ENCODE data around the gene ARHGAP26. TPM values are rescaled to one million over a fixed set of nuclear protein-coding genes. Genes with fewer than 3 reads are reported as not detected.

ARHGAP26 gene
- total and polyA plus RNA-seq, 7 donors, result 2.5 to 28.7 (median 12.0) TPM

GRCh38 chr5:142735323-142736246, 34.6 kb upstream of the ARHGAP26 start:
- TF ChIP-seq, protein P1, sequence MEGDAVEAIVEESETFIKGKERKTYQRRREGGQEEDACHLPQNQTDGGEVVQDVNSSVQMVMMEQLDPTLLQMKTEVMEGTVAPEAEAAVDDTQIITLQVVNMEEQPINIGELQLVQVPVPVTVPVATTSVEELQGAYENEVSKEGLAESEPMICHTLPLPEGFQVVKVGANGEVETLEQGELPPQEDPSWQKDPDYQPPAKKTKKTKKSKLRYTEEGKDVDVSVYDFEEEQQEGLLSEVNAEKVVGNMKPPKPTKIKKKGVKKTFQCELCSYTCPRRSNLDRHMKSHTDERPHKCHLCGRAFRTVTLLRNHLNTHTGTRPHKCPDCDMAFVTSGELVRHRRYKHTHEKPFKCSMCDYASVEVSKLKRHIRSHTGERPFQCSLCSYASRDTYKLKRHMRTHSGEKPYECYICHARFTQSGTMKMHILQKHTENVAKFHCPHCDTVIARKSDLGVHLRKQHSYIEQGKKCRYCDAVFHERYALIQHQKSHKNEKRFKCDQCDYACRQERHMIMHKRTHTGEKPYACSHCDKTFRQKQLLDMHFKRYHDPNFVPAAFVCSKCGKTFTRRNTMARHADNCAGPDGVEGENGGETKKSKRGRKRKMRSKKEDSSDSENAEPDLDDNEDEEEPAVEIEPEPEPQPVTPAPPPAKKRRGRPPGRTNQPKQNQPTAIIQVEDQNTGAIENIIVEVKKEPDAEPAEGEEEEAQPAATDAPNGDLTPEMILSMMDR (IDR thresholded peaks at IDR 0.05), result no peak
- no peak for DNase-seq
- Histone ChIP-seq H3K27ac (no peak overlapping the region), H3K36me3 (ENCODE audit: insufficient read depth in 1 of 2, low read depth in 1 of 2) (no peaks in the 10 kb centered on the region), H3K4me1 (peaks cover 2% of the 10 kb centered on the region), H3K4me3 (no peak overlapping the region), H3K27me3 (ENCODE audit: insufficient read depth in 3 of 3, low read length in 2 of 3) (no peaks in the 10 kb centered on the region), H3K9me3 (no peaks in the 10 kb centered on the region)
- WGBS, 3 donors, result 55 to 63% (median 62%) methylated on average over 8 of the region's 8 CpGs
- no peak for ATAC-seq
- intact Hi-C loops (cut with DNase I), result no loop called here

DNA sequence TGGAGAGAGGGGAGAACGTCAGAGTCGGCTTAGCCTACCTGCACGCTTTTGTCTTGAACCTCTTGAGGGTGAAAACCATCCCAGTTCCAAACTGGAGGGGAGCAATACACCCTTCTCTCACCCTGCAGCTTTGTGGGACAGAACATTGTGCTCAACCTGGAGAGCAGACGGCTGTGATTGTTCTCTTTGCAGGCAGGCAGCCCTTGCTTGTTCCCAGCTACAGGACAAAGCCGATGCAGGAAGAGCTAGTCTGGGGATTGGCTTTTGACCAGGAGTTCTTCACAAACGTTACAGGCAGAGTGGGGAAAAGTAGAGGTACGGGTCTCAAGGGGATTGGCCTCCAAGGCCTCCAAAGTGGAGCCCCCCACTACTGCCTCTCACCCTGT, 33.9 kb upstream of the ARHGAP26 start:
- WGBS, 3 donors, result 61 to 71% (median 68%) methylated on average over 7 of the region's 7 CpGs
- intact Hi-C loops (cut with DNase I), result no loop called here
- no peaks in the 10 kb centered on the region for H3K9me3 ChIP-seq
- no peaks in the 10 kb centered on the region for H3K27me3 ChIP-seq (ENCODE audit: insufficient read depth in 3 of 3, low read length in 2 of 3)
- H3K4me3 ChIP-seq, result no peak overlapping the region
- peaks cover 2% of the 10 kb centered on the region for H3K4me1 ChIP-seq
- no peak overlapping the region for H3K27ac ChIP-seq
- DNase-seq (no peak), ATAC-seq (no peak)
- H3K36me3 ChIP-seq (ENCODE audit: insufficient read depth in 1 of 2, low read depth in 1 of 2), result no peaks in the 10 kb centered on the region
- TF ChIP-seq, protein P1 (IDR thresholded peaks at IDR 0.05), result no peak

DNA sequence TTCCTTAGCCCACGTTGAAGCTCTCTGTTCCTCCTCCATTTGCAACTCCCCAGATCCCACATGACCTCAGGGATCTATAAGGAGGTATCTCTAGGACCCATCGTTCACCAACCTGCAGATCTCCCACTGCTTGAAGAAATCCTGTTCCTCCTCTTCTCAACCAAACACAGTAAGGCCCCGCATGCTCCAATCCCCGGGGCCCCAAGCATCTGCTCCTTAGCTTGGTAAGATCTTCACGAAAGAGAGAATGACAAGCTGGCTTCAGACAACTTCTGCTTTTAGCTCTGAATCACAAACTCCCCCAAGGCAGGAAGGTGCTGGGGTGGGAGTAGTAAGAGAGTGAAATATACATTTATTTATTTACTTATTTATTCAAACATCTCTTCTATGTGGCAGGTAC, 33.0 kb upstream of the ARHGAP26 start:
- 73 to 75% (median 75%) methylated on average over 5 of the region's 5 CpGs for WGBS, 3 donors
- TF ChIP-seq, protein P1 (IDR thresholded peaks at IDR 0.05), result no peak
- H3K9me3 ChIP-seq, result no peaks in the 10 kb centered on the region
- H3K4me1 ChIP-seq, result peaks cover 2% of the 10 kb centered on the region
- DNase-seq, result no peak
- no peaks in the 10 kb centered on the region for H3K36me3 ChIP-seq (ENCODE audit: insufficient read depth in 1 of 2, low read depth in 1 of 2)
- H3K27ac ChIP-seq, result no peak overlapping the region
- no peaks in the 10 kb centered on the region for H3K27me3 ChIP-seq (ENCODE audit: insufficient read depth in 3 of 3, low read length in 2 of 3)
- H3K4me3 ChIP-seq, result no peak overlapping the region
- ATAC-seq, result no peak
- intact Hi-C loops (cut with DNase I), result no loop called here

- ATAC-seq (peak in 1 of 4 donors; percentile 54), DNase-seq (no peak)
- intact Hi-C loops (cut with DNase I), result no loop called here
- no peak overlapping the region for H3K27ac ChIP-seq
- no peaks in the 10 kb centered on the region for H3K36me3 ChIP-seq (ENCODE audit: insufficient read depth in 1 of 2, low read depth in 1 of 2)
- no peaks in the 10 kb centered on the region for H3K9me3 ChIP-seq
- 54 to 75% (median 67%) methylated on average over 6 of the region's 6 CpGs for WGBS, 3 donors
- TF ChIP-seq, protein P1 (IDR thresholded peaks at IDR 0.05), result no peak
- no peaks in the 10 kb centered on the region for H3K27me3 ChIP-seq (ENCODE audit: insufficient read depth in 3 of 3, low read length in 2 of 3)
- peaks cover 5% of the 10 kb centered on the region for H3K4me1 ChIP-seq
- H3K4me3 ChIP-seq, result no peak overlapping the region
These were observed 29.5 kb upstream of the ARHGAP26 start for GRCh38 chr5:142740474-142741242.
